Muscle layer of colon (tissue), 2 donors: ENCODE results near the gene PTGES2.
"Not testable (repeated sequence)": the region's sequence is repeated elsewhere in the genome, so short reads cannot be mapped to it uniquely, and the experiment has no call there.

Experiments
- H3K27ac ChIP-seq: one replicate; pipeline ENCODE4 v1.7.0; 2013; ENCODE audit warnings: low read depth, mild to moderate bottlenecking, low read length, moderate library complexity
- H3K27me3 ChIP-seq, 2 donors: one replicate each; pipeline ENCODE4 v1.7.0; 2013; ENCODE audit warnings: low read length in 2 of 2, mild to moderate bottlenecking in 2 of 2; ENCODE audit not compliant: insufficient read depth in 2 of 2, control insufficient read depth in 1 of 2
- H3K36me3 ChIP-seq: one replicate; pipeline ENCODE4 v1.7.0; 2013; ENCODE audit warnings: mild to moderate bottlenecking, low read length; ENCODE audit not compliant: insufficient read depth
- H3K4me1 ChIP-seq: one replicate; pipeline ENCODE4 v1.7.0; 2013; ENCODE audit warnings: mild to moderate bottlenecking, low read length; ENCODE audit not compliant: insufficient read depth
- H3K4me3 ChIP-seq, 2 donors: one replicate each; pipeline ENCODE4 v1.7.0; 2013; ENCODE audit warnings: low read length in 2 of 2, low read depth in 1 of 2, mild to moderate bottlenecking in 1 of 2, moderate library complexity in 1 of 2
- H3K9ac ChIP-seq: one replicate; pipeline ENCODE4 v1.7.0; 2013; ENCODE audit warnings: low read length
- H3K9me3 ChIP-seq: one replicate; pipeline ENCODE4 v1.7.0; 2013; ENCODE audit warnings: mild to moderate bottlenecking, low read length
- donor health status: abdominal sarcoma.
- donor health status: Adenocarcinoma of cecum.

Gene PTGES2

DNA sequence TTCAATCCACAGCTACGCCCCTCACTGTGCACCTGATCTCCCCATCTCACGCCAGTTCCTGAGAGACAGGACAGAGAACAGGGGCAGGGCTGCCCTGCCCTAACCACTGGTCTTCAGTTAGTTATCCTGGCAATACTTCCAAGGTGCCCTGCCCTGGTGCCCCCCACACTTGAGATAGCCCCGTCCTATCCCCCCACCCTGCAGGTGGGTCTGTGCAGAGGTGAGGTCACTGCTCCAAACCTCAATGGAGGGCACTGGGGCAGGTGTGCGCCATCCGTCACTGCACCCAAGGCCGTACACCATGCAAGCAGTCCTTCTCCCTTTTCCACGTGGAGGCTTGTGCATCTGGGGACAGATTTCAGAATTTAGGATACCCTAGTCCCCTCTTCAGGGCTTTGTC, 3.1 kb upstream of the PTGES2 start:
- not testable (repeated sequence) for H3K27ac ChIP-seq, H3K9me3 ChIP-seq, H3K4me3 ChIP-seq, H3K36me3 ChIP-seq, H3K9ac ChIP-seq, H3K27me3 ChIP-seq
- peaks cover 18% of the 10 kb centered on the region for H3K4me1 ChIP-seq

DNA sequence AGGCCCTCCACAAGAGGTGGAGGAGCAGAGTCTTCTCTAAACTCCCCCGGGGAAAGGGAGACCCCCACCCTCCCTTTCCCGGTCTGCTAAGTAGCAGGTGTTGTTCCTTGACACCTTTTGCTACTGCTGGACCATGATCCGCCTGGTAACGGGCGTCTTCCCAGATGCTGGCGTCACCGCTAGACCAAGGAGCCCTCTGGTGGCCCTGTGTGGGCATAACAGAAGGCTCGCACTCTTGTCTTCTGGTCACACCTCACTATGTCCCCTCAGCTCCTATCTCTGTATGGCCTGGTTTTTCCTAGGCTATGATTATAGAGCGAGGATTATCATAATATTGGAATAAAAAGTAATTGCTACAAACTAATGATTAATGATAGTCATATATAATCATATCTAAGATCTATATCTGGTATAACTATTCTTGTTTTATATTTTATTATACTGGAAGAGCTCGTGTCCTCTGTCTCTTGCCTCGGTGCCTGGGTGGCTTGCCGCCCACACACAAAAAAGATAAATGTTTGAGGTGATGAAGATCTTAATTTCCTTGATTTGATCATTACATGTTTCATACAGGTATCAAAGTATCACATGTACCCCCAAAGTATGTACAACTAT, 2.6 kb upstream of the PTGES2 start:
- not testable (repeated sequence) for H3K27me3 ChIP-seq, H3K9me3 ChIP-seq, H3K36me3 ChIP-seq, H3K27ac ChIP-seq, H3K4me3 ChIP-seq, H3K9ac ChIP-seq
- peaks cover 23% of the 10 kb centered on the region for H3K4me1 ChIP-seq

DNA sequence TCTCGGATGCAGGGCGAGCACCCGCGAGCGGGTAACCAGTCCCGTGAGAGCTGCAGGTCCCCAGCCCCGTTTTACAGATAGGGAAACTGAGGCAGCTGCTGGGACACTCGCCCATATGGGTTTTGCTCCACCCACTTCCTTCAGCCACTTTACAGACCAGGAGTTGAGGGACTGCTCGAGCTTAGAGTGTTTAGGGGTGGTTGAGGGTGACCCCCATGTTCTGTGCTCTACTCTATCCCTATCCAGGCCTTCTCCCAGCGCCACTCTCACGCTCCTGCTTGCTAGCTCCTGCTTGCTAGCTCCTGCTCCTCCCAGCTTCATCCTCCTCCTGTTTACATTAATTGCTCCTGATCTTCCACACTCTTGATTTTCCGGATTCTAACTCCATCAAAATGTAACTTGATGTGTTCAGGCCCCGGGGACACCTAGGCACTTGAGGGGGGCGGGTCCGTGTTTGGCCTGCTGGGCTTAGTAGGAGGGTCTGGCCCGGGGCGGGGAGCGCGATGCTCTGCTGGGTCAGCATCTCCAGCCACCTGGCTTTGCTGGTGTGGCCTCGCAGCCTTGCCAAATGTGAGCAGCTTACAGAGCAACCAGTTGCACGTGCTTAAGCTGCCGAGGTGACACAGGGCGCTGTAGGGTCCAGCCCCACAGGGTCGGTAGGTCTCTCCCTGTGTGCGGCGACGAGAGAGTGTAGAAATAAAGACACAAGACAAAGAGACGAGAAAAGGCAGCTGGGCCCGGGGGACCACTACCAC, 1.5 kb upstream of the PTGES2 start:
- Histone ChIP-seq H3K27ac (peak overlapping the region; percentile 100), H3K9ac (peak overlapping the region; percentile 6), H3K36me3 (peaks cover 8% of the 10 kb centered on the region), H3K9me3 (no peaks in the 10 kb centered on the region), H3K27me3 (no peaks in the 10 kb centered on the region), H3K4me3 (peak overlapping the region; percentile 60 to 88), H3K4me1 (peaks cover 28% of the 10 kb centered on the region)

DNA sequence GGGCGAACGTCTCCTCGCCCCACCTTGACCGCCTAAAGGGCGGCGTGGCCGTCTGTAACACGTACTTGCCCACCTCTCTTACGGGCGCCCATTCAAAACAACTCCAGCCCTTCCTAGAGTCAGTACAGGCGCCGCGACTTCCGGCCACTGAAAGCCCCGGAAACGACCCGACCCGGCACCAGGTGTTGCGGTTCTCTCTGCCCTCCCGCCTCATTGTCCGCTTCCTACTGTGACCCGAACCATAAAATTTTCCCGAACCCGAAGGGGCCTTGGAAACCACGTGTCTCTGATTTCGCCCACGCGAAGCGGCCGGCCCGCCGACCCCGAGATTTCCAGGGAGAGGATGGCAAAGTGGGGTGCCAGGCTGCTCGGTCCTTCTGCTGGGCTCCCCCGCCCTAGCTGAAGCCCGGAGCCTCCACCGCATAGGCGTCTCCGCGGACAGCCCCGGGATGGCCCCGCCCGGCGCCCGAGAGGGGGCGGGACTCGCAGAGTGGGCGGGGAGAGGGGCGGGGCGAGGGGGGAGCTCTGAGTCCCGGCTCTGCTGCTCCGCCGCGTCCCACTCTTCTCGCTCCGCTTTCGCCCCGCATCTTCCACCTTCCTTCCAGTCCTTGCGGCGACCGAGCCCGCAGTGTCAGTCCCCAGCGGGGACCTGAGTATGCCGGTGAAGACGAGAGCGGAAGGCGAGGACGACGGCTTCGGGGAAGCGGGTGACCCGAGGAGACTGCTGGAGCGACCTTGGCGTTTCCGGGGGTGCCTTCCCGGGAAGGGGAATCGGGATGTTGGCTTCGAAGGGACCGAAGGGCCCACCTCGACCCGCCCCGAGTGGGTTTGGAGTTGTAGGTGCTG, 684 bp upstream of the PTGES2 start:
- peak overlapping the region; percentile 100 for H3K27ac ChIP-seq
- H3K4me1 ChIP-seq: peaks cover 28% of the 10 kb centered on the region
- peak overlapping the region; percentile 60 to 88 for H3K4me3 ChIP-seq
- peaks cover 8% of the 10 kb centered on the region for H3K36me3 ChIP-seq
- H3K27me3 ChIP-seq: no peaks in the 10 kb centered on the region
- H3K9me3 ChIP-seq: no peaks in the 10 kb centered on the region
- peak overlapping the region; percentile 6 for H3K9ac ChIP-seq

DNA sequence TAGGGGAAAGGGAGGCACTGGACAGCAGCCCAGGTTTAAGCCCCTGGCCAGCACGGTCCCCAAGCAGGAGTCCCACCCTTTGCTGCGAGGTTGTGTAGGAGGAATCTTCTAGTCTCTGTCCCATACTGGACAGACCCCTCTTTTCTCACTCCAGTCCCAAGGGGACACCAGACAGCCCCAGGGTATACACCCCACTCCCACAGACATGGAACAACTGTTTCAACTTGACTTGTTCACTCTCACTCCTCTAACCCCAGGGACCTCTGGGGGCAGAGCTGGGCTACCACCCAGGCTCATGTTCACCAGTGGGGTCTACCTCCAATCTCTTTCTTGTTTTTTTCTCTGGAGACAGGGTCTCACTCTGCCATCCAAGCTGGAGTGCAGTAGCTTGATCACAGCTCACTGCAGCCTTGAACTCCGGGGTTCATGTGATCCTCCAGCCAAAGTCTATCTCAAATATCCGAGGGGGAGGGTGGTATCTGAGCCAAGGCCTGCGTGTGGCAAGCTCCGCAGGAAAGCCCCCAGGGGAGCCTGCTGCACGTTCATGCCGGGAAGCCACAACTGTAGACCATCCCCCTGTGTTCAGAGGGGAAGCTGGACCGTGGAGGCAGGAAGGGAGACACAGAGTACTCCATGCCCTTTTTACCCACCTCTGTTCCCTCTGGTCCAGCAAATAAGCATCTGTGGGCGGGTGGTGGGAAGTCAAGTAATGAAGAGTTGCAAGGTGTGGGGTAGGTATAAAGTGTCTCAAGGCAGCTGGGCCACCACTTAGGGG, 1.8 kb downstream of the PTGES2 start:
- H3K36me3 ChIP-seq: peaks cover 13% of the 10 kb centered on the region
- H3K9ac ChIP-seq: no peak overlapping the region
- no peaks in the 10 kb centered on the region for H3K27me3 ChIP-seq
- peaks cover 28% of the 10 kb centered on the region for H3K4me1 ChIP-seq
- H3K9me3 ChIP-seq: no peaks in the 10 kb centered on the region
- no peak overlapping the region for H3K27ac ChIP-seq
- H3K4me3 ChIP-seq: peak overlapping the region in 1 of 2 donors; percentile 9

DNA sequence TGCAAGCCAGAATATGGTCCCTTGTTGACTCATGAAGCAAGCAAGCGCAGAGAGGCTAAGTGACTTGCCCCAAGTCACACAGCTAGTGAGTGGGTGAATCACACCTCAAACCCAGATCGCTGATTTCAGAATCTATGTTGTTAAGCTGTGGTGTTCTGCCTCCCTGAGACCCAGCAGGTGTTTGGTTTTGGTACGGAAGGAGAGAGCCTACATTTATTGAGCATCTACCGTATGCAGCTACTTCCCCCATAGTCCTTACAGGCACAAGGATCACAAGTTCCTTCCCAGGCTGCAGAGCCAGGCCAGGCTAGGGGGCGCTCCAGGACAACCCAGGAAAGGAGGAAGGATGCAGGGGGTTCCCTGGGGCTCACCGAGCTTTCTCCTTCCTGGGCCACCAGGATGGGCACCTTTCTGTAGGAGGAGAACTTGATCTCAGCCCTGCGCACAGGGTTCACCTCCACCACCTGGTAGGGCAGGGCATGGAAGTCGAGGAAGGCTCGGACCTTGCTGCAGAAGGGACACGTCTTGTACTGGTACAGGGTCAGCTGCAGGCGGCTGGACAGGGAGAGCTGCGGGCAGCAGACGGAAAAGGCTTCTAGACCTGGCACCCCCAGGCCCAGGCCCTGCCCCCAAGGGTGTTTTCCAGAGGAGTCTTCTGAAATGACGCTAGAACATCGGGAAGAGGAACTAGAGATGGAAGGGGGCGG, 2.5 kb downstream of the PTGES2 start:
- no peaks in the 10 kb centered on the region for H3K9me3 ChIP-seq
- peaks cover 13% of the 10 kb centered on the region for H3K36me3 ChIP-seq
- no peak overlapping the region for H3K4me3 ChIP-seq
- H3K27ac ChIP-seq: no peak overlapping the region
- no peaks in the 10 kb centered on the region for H3K27me3 ChIP-seq
- no peak overlapping the region for H3K9ac ChIP-seq
- peaks cover 28% of the 10 kb centered on the region for H3K4me1 ChIP-seq

DNA sequence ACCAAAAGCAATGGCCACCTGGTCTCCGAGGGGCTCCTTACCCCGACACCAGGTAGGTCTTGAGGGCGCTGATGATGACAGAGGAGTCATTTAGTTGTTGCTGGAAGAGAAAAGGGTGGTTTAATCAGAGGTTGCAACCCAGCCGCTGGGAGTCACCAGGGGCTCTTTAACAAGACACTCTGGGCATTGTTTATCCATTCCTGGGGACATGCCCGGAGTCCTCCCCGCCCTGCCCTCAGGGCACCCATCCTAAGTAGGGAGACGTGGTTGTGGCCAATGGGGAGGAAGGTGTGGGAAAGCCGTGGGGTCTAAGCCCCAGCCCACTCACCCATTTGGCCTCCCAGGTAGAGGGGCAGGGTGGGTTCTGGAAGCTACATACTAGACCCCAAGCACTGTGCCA, 3.1 kb downstream of the PTGES2 start:
- no peak overlapping the region for H3K9ac ChIP-seq
- no peaks in the 10 kb centered on the region for H3K27me3 ChIP-seq
- no peaks in the 10 kb centered on the region for H3K9me3 ChIP-seq
- peaks cover 28% of the 10 kb centered on the region for H3K4me1 ChIP-seq
- no peak overlapping the region for H3K27ac ChIP-seq
- peaks cover 13% of the 10 kb centered on the region for H3K36me3 ChIP-seq
- H3K4me3 ChIP-seq: no peak overlapping the region

DNA sequence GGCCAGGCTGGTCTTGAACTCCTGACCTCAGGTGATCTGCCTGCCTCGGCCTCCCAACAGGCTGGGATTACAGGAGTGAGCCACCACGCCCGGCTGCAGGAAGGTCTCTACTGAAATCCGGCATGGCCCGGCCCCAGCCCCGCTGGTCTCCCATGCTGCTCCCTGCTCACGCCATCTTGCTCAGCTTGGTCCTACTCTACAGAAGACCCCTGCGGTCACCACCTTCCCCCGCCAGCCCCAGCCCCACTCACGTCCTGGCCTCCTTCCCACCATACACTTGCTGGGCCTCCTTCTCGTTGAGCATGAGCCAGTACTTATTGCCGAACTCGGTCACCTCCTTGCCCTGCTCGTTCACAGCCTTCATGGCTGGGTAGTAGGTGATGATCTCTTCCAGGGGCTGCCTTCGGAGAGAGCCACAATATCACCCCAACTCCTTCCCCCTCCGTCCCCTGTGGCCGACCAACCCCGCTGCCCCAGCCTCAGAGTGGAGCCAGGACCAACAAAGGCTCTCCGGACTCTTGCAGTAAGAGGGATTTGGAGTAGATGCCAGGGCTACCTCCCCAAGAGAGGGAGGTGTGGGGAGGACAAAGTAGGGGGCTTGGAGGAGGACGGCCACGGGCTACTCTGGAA, 4.0 kb downstream of the PTGES2 start:
- Histone ChIP-seq H3K4me3 (no peak overlapping the region), H3K27ac (no peak overlapping the region), H3K4me1 (peaks cover 19% of the 10 kb centered on the region), H3K36me3 (peaks cover 13% of the 10 kb centered on the region), H3K9ac (no peak overlapping the region), H3K9me3 (no peaks in the 10 kb centered on the region), H3K27me3 (no peaks in the 10 kb centered on the region)

DNA sequence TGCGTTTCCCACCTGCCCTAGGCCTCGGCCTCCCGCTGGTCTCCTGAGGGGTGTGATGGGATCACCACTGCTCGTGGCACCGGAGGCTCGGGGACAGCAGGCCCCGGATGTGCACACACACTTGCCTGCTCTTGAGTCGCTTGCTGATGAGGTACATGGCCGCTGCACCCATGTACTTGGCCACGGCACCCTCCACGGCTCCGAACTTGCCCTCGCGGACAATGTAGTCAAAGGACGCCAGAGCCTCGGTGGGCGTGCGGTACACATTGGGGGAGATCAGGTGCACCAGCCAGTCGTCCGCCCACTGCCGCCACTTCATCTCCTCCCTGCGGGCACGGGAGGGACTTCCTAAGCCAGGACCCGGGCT, 4.7 kb downstream of the PTGES2 start:
- Histone ChIP-seq H3K4me3 (no peak overlapping the region), H3K27ac (no peak overlapping the region), H3K27me3 (no peaks in the 10 kb centered on the region), H3K36me3 (peaks cover 13% of the 10 kb centered on the region), H3K4me1 (peaks cover 24% of the 10 kb centered on the region), H3K9ac (no peak overlapping the region), H3K9me3 (no peaks in the 10 kb centered on the region)

DNA sequence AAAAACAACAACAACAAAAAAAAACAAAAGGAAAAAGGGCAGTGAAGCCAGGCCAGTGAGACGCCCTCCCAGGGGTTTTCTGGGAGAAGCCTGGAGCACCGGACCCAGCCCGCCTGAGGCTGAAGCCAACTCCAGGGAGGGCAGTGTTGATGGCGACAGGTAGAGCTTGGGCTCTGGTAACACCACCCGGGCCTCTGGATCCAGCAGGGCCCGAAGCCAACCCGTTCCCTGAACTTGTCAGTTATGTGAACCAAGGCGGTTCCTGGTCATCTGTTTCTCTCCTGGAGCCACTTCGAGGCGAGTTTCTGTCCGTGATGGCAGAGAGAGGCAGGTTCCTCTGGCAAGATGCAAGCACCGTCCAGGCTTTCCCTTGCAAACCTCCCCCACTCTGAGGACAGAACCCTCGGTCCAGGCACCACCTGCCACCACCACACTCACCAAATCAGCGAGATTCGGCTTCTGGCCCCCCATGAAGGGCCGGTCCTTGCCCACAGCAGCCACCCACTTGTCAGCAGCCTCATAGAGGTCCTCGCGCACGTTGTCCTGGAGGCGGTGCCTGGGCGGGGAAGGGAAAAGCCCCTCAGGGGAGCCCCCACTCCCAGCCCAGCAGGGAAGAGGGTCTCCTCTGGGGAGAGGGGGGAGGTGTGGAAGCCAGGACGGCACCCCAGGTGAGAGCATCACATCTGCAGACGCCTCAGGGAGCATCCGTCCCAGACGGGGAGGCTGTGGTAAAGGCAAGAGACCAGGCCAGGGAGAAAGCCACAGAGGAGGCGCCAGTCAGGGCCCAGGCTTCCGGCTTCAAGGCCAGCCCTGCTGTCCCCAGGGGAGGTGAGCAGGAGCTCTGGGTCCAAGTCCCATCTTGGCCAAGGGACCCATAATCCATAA, 5.4 kb downstream of the PTGES2 start:
- H3K4me3 ChIP-seq: no peak overlapping the region
- peaks cover 26% of the 10 kb centered on the region for H3K4me1 ChIP-seq
- H3K9me3 ChIP-seq: no peaks in the 10 kb centered on the region
- no peaks in the 10 kb centered on the region for H3K27me3 ChIP-seq
- no peak overlapping the region for H3K9ac ChIP-seq
- no peak overlapping the region for H3K27ac ChIP-seq
- peaks cover 13% of the 10 kb centered on the region for H3K36me3 ChIP-seq
